Skeletal muscle cell (primary cell): ENCODE measurements around the gene XPNPEP1.

Experiments used
- DNase-seq: peaks from one replicate; pipeline ENCODE4 v3.0.0-alpha.2; 2010; ENCODE audit warnings: low read depth
- H3K4me3 ChIP-seq: 2 replicates; pipeline ENCODE4 v1.5.1; 2011; ENCODE audit warnings: low read depth, mild to moderate bottlenecking, control low read depth, low read length, moderate library complexity

XPNPEP1 gene

GRCh38 chr10:109922976-109923921, at the start of gene XPNPEP1:
Gene XPNPEP1 (minus strand): TSS chr10:109923511. CDS start chr10:109923433, 78 bp downstream.
- H3K4me3 ChIP-seq, result peak within 1 kb of the TSS; percentile 77
- DNase-seq, result no peak

GRCh38 chr10:109972372-109973001, 49.2 kb upstream of the XPNPEP1 start:
- DNase-seq, result no peak
- H3K4me3 ChIP-seq, result no peak overlapping the region

- no peak overlapping the region for H3K4me3 ChIP-seq
Observed at GRCh38 chr10:109971634-109972033, 48.3 kb upstream of the XPNPEP1 start.

GRCh38 chr10:109969760-109970346, 46.5 kb upstream of the XPNPEP1 start:
- no peak overlapping the region for H3K4me3 ChIP-seq
- DNase-seq, result no peak

More at GRCh38 chr10:109971634-109972033, 48.3 kb upstream of the XPNPEP1 start:
- DNase-seq, result no peak

GRCh38 chr10:109968953-109969759, 45.8 kb upstream of the XPNPEP1 start:
- no peak overlapping the region for H3K4me3 ChIP-seq
- no peak for DNase-seq

GRCh38 chr10:109967739-109968088, 44.4 kb upstream of the XPNPEP1 start:
- H3K4me3 ChIP-seq, result no peak overlapping the region
- DNase-seq, result no peak

- no peak for DNase-seq
- H3K4me3 ChIP-seq, result peak overlapping the region; percentile 19
Observed at GRCh38 chr10:109966961-109967738, 43.8 kb upstream of the XPNPEP1 start.

- no peak overlapping the region for H3K4me3 ChIP-seq
- no peak for DNase-seq
Observed at GRCh38 chr10:109964318-109964717, 41.0 kb upstream of the XPNPEP1 start.

GRCh38 chr10:109963439-109963838, 40.1 kb upstream of the XPNPEP1 start:
- no peak overlapping the region for H3K4me3 ChIP-seq
- DNase-seq, result peak; percentile 67

GRCh38 chr10:109962247-109962646, 38.9 kb upstream of the XPNPEP1 start:
- no peak overlapping the region for H3K4me3 ChIP-seq
- no peak for DNase-seq

GRCh38 chr10:109961174-109962001, 38.1 kb upstream of the XPNPEP1 start:
- no peak overlapping the region for H3K4me3 ChIP-seq
- DNase-seq, result peak; percentile 54

- DNase-seq, result no peak
- no peak overlapping the region for H3K4me3 ChIP-seq
Observed at GRCh38 chr10:109960682-109961081, 37.4 kb upstream of the XPNPEP1 start.

- no peak for DNase-seq
- no peak overlapping the region for H3K4me3 ChIP-seq
Observed at GRCh38 chr10:109959259-109960145, 36.2 kb upstream of the XPNPEP1 start.

- H3K4me3 ChIP-seq, result no peak overlapping the region
- no peak for DNase-seq
Observed at GRCh38 chr10:109958059-109958458, 34.7 kb upstream of the XPNPEP1 start.

- DNase-seq, result no peak
- no peak overlapping the region for H3K4me3 ChIP-seq
Observed at GRCh38 chr10:109957092-109957797, 33.9 kb upstream of the XPNPEP1 start.

GRCh38 chr10:109956454-109957091, 33.3 kb upstream of the XPNPEP1 start:
- DNase-seq, result no peak
- H3K4me3 ChIP-seq, result no peak overlapping the region
